NCI-H82 treated with DMSO at 0.1 percent for 48 hours (cell line): ENCODE results near the gene ZBED1.
"Not testable (repeated sequence)": the region's sequence is repeated elsewhere in the genome, so short reads cannot be mapped to it uniquely, and the experiment has no call there.

Experiments
- DNase-seq: peaks from one replicate; lab custom pipeline; 2025; ENCODE audit not compliant: unreplicated experiment; lab: John Stamatoyannopoulos, UW

The ZBED1 gene

DNA sequence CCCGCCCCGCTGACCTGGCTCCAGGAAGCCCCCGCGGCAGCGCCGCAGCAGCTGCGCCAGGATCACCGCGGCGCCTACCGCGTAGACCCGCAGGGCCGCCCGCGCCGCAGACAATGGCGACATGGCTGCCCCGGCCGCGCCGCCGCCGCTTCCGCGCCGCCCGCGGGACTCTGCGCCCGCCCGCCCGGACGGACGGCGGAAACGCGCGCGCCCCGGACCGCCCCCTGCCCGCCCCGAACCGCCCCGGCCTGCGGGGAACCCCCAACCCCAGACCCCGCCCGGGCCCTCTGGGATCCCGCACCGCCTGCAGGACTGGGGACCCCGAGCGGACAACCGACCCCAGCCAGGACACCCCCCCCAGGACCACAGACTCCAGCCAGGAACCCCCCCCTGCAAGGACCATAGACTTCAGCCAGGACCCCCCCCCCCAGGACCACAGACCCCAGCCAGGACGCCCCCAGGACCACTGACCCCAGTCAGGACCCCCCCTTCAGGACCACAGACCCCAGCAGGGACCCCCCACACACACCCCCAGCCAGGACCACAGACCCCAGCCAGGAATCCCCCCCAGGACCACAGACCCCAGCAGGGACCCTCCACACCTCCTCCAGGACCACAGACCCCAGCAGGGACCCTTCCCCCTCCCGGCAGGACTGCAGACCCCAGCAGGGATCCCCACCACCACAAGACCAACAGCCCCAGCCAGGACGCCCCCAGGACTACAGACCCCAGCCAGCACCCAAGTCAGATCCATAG is at the start of gene ZBED1, which contains the start of gene DHRSX:
TSS of gene ZBED1 (minus strand) at position 174 of the 756 bp plus-strand sequence. CDS start 10,257 bp downstream, outside the sequence.
TSS of gene DHRSX (minus strand) at position 174 of the 756 bp plus-strand sequence. CDS start at position 123, 51 bp downstream.
- no peak for DNase-seq

DNA sequence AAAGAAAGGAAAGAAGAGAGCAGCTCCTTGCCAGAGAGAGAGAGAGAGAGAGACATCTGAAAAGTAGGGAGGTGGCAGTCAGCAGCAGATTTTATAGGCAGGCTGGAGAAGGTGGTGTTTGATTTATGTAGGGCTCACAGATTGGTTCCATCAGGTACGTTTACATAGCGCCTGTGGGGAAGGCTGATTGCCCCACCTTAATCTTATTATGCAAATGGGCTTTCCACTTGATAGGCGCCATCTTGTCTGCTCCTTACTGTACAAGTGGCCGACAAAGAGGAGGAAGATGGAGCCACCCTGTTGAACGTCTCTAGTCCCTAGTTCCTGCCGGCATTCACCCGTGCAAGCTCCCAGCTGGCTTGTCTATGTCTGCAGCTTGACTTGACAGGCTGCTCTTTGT is 49.1 kb upstream of the ZBED1 start:
- peak; percentile 51 for DNase-seq

DNA sequence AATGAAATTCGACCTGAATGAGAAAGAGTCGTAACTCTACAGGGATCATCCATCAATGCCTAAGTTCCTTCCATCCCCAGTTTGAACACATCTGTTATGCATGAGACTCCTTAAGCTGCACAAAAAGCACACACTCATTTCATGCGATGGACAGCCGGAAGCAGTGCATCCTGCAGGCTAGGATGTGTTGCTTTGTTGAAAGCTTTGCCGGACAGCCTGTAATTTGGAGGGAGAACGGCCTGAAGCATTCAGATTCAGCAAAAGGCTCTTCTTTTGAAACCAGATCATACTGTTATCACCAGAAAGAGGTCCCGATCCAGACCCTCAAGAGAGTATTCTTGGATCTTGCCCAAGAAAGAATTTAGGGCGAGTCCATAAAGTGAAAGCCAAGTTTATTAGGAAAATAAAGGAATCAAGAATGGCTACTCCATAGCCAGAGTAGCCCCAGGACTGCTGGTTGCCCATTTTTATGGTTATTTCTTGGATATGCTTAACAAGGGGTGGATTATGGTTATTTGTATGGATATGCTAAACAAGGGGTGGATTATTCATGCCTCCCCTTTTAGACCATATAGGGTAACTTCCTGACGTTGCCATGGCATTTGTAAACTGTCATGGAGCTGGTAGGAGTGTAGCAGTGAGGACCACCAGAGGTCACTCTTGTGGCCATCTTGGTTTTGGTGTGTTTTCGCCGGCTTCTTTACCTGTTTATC is 48.1 kb upstream of the ZBED1 start:
- no peak for DNase-seq

DNA sequence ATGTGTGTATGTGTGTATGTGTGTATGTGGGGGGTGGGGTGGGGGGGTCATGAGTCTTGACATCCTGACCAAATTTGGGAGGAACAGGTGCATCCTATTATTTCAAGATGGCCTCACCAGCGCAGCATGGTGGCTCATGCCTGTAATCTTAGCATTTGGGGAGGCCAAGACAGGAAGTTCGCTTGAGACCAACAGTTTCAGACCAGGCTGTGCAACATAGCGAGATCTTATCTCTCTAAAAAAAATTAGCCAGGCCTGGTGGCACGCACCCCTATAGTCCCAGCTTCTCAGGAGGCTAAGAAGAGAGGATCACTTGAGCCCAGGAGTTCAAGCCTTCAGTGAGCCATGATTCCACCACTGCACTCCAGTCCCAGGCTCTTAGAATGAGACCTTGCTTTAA is 47.0 kb upstream of the ZBED1 start:
- no peak for DNase-seq

DNA sequence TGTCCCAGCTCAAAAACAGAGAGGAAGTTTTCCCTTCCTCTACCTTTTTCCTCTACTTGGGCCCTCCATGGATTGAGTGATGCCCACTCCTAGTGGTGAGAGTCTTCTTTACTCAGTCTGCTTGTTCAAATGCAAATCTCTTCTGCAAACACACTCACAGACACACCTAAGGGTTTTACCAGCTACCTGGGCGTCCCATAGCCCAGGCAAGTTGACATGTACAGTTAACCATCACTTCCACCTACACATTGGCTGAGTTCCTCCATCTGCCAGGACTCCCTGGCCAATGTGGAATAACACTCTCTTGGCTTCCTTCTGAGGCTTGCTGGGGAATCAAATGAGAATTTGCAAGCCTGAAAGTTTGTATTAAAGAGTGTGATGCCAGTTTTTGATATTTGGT is 45.7 kb upstream of the ZBED1 start:
- no peak for DNase-seq

- DNase-seq: no peak
Observed at GRCh38 chrX:2545144-2545543, 44.4 kb upstream of the ZBED1 start.

GRCh38 chrX:2542826-2543521 is 42.2 kb upstream of the ZBED1 start:
- no peak for DNase-seq

DNA sequence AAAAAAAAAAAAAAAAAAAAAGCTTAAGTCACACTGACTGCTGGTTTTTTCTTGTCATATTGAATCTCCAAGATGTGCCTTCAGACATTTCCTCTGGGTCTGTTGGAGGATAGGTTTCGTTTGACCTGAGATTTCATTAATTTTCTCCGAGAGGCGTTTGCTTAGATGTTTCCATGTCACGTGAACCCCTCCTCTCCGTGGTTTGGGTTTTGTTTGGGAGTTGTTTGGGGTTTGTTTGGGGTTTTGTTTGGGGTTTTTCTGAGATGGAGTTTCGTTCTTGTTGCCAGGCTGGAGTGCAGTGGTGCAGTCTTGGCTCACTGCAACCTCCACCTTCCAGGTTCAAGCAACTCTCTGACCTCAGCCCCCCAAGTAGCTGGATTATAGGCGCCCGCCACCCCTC is 40.8 kb upstream of the ZBED1 start:
- no peak for DNase-seq

DNA sequence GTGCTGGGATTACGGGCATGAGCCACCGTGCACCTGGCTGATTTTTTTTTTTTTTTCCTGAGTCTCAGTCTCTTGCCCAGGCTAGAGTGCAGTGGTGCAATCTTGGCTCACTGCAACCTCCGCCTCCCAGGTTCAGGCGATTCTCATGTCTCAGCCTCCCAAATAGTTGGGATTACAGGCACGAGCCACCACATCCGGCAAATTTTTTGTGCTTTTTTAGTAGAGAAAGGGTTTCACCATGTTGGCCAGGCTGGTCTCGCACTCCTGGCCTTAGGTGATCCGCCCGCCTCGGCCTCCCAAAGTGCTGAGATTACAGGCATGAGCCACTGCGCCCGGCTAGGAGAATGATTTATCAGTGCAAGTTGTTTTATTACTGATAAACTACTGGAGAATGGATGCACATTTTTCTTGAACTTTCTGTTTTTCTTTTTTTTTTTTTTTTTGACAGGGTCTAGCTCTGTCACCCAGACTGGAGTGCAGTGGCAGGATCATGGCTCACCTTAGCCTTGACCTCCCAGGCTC is 39.7 kb upstream of the ZBED1 start:
- DNase-seq: no peak

DNA sequence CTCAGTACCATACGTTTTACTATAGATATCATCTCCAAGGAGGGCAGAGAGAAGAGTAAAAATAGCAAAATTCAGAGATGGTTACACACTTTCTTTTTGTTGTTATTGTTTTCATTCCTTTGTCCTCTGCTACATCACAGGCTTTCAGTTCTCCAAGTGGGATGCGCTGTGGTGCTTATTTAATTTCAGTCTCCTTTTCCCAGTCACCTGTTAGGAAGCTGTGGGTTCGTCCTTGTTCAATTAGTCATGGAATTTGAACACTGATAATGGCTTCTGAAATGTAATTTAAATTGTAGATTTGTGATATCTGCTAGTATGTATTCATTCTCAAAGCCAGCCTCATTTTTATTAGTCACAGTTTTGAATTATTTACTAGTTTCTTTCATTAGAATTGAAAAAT is 38.8 kb upstream of the ZBED1 start:
- no peak for DNase-seq

GRCh38 chrX:2538031-2538757 is 37.4 kb upstream of the ZBED1 start:
- DNase-seq: no peak

- DNase-seq: no peak
Observed at GRCh38 chrX:2536974-2537373, 36.2 kb upstream of the ZBED1 start.

GRCh38 chrX:2536141-2536540 is 35.4 kb upstream of the ZBED1 start:
- DNase-seq: no peak

- not testable (repeated sequence) for DNase-seq
Observed at GRCh38 chrX:2534261-2535021, 33.7 kb upstream of the ZBED1 start.

DNA sequence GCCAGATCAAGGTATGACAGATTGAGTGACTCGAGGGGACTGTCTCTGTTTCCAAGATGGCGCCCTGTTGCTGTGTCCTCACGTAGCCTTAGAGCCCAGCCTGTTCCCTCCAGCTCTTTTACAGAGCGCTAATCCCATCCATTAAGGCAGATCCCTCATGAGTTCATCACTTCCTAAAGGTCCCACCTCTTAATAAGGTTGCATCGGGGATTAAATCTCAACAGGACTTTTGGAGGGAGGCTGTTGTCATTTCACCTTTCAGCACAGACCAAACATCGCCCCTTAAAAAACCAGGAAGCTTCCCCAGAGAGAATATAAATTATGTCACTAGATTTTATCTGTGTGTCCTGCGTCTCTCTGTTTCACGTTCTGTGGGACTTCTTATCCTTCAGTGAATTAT is 32.6 kb upstream of the ZBED1 start:
- DNase-seq: peak; percentile 91

DNA sequence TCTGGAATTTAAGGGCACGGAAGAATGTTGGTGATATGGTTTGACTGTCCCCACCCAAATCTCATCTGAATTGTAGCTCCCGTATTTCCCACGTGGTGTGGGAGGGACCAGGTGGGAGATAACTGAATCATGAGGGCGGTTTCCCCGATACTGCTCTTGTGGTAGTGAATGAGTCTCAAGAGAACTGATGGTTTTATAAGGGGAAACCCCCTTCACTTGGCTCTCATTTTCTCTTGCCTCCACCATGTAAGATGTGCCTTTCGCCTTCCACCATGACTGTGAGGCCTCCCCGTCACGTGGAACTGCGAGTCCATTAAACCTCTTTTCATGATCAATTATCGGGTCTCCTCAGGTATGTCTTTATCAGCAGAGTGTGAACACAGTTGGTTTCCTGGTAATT is 25.6 kb upstream of the ZBED1 start:
- DNase-seq: no peak

GRCh38 chrX:2523911-2524310 is 23.1 kb upstream of the ZBED1 start:
- DNase-seq: no peak

DNA sequence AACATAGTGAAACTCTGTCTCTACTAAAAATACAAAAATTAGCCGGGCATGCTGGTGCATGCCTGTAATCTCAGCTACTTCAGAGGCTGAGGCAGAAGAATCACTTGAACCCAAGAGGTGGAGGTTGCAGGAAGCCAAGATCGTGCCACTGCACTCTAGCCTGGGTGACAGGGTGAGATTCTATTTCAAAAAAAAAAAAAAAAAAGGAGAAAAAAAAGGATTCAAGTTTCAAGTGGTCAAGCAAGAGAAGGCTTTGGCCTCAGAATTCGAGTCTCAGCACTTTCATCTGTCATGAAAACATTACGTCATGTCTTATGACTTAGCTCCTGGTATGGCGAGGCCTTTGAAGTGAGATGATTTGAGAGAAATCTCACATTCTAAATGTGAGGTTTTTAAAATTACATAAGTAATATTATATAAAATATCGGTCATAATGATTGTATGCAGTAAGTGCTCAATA is 21.2 kb upstream of the ZBED1 start:
- no peak for DNase-seq

GRCh38 chrX:2521092-2521926 is 20.5 kb upstream of the ZBED1 start:
- DNase-seq: no peak
